ENCODE results near the gene MVB12B.

DNA sequence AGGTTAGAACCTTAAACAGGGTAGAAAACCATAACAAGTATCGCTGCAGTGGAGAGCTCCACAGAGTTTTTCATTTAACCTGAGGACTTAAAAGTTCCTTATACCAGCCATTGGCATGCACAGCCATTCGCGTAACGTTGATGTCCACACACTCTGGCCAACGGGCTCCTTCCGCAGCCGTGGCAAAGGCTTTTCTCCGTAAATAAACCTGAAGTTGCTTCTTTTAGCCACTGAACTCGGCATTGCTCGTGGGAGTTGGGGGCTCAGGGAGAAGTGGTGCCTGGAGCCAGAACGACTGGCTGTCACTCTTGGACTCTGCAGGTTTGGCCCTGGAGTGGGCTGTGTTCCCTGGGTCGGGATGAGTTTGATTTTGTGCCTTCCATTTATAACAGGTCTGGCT lies 161.2 kb downstream of the MVB12B start:
- no peak for TF ChIP-seq EZH2 (IDR thresholded peaks at IDR 0.05; ENCODE audit: insufficient read depth, low read length)
- TF ChIP-seq, protein P1, sequence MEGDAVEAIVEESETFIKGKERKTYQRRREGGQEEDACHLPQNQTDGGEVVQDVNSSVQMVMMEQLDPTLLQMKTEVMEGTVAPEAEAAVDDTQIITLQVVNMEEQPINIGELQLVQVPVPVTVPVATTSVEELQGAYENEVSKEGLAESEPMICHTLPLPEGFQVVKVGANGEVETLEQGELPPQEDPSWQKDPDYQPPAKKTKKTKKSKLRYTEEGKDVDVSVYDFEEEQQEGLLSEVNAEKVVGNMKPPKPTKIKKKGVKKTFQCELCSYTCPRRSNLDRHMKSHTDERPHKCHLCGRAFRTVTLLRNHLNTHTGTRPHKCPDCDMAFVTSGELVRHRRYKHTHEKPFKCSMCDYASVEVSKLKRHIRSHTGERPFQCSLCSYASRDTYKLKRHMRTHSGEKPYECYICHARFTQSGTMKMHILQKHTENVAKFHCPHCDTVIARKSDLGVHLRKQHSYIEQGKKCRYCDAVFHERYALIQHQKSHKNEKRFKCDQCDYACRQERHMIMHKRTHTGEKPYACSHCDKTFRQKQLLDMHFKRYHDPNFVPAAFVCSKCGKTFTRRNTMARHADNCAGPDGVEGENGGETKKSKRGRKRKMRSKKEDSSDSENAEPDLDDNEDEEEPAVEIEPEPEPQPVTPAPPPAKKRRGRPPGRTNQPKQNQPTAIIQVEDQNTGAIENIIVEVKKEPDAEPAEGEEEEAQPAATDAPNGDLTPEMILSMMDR (IDR thresholded peaks at IDR 0.05; ENCODE audit: insufficient read depth, low read depth, low read length), result no peak

Data from astrocyte (in vitro differentiated cells and primary cell).